NCI-H446 (cell line): Measurements from ENCODE around the gene CXorf38.

ENCODE experiments used
- DNase-seq, 2 experiments: peaks; one replicate each; lab custom pipeline; 2025; lab: John Stamatoyannopoulos, UW

The CXorf38 gene, protein sequence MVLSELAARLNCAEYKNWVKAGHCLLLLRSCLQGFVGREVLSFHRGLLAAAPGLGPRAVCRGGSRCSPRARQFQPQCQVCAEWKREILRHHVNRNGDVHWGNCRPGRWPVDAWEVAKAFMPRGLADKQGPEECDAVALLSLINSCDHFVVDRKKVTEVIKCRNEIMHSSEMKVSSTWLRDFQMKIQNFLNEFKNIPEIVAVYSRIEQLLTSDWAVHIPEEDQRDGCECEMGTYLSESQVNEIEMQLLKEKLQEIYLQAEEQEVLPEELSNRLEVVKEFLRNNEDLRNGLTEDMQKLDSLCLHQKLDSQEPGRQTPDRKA

DNA sequence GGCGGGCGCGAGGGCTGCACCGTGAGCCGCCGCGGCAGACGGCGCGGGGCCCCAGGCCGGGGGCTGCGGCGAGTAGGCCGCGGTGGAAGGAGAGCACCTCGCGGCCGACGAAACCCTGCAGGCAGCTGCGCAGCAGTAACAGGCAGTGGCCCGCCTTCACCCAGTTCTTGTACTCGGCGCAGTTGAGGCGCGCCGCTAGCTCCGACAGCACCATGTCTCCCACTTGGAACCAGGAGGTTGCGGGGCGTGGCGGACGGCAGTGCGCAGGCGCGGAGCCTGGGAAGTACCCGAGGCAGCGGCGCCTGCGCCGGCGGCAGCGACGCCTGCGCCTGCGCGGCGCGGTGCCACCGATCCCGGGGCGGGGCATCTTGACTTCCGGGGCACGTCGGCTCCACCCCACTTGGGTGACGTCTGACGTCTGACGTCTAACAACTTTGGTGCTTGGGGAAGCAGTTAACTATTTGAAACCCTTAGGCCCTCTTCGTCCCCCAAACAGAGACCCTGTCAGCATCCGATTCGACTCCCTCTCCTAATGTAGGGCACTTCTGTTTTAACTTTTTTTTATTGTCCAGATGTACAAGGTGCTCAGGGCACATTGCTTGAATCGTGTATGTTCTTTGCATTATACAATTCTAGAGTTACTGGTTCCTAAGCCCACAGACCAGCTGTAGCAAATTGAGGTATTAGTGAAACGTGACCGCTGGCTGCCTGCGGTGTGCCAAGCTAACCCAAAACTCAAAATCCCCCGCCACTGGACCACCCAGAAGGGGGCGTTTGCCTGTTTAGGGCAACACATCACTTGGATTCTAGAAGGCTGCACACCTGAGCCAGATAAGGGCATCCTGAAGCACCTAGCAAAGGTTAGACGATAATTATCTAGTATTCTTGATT is at the start of gene CXorf38:
TSS of gene CXorf38 (minus strand) at position 255 of the 891 bp plus-strand sequence. CDS start at position 214, 41 bp downstream.
- peak; percentile 54 to 90 for DNase-seq

DNA sequence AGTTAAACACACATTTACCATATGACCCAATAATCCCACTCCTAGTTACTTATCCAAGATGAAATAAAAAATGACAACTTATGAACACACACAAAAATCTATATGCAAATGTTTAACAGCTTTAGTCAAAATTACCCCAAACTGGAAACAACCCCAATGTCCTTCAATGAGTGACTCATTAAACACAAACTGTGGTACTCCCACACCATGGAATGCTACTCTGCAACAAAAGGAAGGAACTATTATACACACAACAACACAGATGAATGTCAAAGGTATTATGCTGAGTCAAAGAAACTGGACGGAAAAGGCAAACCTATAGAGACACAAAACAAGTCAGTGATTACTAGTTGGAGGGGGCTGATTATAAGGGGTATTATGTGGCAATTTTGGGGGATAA is 47.4 kb upstream of the CXorf38 start:
- no peak for DNase-seq

DNA sequence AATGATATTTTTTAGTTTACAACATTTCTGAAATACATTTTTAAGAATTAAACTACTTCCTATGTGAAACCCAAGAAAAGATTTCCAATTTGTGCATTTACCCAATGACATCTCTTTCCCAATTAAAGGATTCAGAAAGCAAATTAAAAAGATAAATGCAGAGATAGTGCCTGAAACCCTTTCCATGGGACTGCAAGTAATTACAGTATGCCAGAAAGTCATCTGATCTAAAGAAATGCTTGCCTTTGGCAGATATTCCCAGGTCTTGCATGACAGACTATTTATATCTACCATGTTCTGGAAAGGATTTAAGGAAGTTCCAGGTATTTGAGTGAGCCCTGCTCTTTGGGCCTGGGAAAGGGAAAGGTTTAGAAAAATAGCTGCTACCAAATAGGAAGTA is 41.6 kb upstream of the CXorf38 start:
- no peak for DNase-seq

DNA sequence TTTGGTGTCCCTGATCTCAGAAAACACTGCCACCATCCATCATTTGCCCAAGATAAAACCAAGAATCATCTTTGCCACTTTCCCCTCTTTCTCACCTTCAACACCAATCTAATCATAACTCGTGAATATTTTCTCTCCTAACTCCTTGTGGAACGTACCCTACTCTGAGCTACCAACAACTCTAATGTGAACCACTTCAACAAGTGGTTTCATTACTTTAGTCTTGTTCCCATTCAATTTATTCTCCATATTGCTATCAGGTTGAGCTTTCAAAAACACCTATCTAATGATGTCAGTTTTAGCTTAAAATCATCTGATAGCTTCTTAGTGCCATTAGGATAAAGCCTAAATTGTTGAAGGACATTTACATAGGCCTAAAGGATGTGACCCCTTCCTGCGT is 39.8 kb upstream of the CXorf38 start:
- no peak for DNase-seq

DNA sequence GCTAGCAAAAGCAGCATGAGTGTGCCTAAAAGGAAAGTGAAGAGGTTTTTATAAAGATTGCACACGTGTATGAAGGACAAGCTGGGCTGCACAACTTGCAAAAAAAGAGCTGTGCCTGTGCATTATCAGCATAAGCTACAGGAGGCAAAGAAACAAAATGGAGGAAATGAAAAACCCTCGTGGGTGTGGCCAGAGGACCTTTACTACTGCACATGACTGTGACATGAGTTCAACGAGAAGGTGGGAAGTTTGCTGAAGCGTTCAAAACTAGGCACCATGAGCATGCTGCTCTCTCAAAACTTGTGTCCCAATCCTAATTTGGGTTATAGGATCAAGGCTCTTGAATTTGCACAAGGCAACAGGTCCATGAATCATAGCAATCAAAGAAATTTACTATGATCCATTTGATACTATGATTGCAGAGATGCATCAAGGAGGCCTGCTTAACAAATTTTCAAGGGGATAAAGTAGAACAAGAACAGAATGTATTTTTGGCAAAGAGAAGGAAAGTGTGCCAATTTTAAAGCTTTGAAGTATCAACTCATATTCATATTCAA is 38.1 kb upstream of the CXorf38 start:
- no peak for DNase-seq

DNA sequence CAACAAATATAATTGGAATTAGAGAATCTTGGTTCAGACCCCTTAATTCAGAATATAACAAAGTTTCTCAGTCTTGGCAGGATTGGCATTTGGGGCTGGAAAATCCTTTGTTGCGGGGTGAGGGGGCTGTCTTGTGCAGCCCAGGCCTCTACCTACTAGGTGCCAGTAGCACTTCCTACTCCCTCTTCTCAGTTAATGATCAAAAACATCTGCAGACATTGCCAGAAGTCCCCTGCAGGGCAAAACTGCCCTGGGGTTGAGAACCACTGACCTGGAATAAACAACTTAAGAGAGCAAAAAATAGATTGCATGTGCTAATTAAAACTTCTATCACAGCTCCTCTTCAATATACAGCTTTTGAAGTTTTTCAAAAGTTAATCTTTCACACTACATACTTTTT is 36.7 kb upstream of the CXorf38 start:
- DNase-seq, result no peak

DNA sequence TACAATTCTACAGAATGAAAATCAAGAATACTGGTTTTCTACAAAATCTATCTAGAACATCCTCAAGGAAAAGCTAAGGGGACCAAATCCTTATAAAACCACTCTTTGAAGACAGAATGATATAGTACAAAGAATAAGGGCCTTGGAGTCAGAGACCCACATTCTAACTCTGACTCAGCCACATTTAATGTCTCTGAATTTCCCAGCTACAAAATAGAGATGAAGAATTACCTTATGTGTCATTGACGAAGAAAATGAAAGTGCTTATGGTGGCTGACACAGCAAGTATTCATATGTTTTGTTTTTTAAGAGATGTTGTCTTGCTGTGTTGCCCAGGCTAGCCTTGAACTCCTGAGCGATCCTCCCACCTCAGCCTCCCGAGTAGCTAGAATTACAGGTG is 35.9 kb upstream of the CXorf38 start:
- no peak for DNase-seq

DNA sequence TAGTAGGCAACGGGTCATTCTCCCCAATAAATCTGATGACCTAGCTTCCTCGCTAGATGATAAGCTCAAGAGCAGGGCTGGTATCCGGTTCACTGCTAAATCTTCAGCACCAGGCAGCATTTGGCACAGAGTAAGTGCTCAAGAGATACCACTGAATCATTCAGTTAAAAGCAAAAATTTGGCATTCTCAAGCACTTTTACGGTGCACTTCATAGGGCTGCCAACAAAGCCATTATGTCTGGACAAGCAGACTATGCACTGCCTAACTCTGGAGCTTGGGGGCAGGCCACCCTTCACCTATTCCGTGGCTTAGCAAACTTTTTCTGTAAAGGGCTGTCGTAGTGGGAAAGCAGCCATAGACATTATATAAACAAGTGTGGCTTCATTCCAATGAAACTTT is 23.8 kb upstream of the CXorf38 start:
- peak in 1 of 2 experiments; percentile 30 for DNase-seq

DNA sequence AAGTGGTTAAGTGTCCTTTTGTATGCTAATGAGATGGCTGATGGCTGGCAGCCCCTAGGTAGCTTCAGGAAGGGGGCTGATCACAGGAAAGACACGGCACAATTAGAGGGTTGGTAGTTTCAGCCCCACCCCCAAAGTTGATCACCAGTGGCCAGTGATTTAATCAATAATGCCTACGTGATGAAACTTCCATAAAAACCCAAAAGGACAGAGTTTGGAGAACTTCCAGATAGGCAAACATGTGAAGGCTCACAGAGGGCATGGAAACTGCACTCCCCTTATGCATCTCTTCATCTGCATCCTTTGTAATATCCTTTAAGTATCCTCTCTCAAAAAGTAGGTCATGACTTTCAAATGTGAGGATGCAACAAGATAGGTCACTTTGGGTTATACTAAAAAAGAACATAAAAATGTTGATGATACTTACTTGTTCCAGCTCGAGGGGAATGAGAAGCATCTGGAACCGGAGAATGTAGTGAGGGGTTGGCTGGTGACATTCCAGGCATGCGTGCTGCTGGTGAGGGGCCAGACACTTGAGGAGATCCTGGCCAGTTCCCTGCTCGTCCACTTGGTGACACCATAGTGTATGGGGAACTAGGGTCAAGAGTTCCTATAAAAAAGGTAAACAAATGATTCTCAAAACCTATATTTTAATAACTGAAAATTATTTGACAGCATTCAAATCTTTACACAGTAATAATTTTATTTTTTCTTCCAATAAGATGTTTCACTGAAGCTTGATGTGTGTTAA is 16.7 kb upstream of the CXorf38 start:
- no peak for DNase-seq

DNA sequence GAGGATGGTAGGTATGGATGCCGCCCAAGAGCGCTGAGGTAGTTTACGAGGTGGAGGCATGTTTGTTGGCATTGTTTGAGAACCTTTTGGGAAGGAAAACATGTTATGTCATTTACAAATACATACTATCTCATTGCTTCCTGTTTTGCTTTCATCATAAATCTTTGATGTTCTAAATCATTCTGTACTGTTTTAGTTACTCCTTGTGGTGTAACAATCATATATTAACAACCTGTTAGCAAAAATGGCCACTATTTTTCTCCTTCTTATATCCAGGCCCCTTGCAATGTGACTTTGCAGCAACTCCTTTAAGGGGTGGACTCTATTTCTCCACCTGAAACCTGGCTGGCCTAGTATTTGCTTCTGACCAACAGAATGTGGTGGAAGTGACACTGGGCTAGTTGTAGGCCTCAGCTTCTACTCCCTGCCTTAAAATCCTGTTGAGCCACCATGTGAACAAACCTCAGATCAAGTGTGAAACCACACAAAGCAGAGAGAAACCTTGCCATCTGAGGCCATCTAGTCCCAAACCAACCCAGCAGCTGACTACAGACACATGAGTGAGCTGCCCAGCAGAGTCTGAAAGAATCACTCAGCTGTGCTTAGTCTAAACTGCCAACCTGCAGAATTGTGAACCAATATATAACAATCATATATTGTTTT is 15.8 kb upstream of the CXorf38 start:
- DNase-seq, result no peak

DNA sequence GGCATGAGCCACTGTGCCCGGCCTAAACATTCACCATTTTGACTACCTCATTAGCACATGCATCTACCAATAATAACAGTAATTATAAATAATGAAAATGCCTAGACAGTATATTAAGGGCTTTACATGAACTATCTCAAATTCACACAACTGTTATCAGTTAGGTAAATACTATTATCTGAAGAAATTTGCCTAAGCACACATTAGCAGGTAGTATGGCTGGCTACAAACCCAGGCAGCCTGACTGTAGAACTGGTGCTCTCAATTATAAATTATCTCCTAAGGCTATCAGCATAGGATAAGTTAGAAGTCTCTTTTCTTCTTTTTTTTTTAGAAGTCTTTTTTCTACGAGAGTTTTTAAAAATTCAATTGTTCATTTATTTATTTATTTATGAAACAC is 14.1 kb upstream of the CXorf38 start:
- no peak for DNase-seq

DNA sequence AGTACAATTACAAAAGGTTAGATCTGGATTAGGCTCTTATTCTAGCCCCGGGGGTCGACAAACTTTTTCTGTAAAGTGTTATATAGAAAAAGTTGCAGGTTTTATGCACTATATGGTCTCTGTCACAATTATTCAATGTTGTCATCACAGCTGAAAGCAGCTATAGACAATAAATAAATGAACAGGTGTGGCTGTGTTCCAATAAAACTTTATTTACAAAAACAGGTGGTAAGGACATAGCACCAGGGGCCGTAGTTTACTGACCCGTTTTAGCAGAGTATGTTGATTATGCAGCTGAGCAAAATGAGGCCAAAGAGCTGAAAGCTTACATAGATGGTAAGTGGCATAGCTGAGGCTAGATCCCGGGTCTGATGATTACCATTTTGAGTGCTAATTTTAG is 13.0 kb upstream of the CXorf38 start:
- no peak for DNase-seq

DNA sequence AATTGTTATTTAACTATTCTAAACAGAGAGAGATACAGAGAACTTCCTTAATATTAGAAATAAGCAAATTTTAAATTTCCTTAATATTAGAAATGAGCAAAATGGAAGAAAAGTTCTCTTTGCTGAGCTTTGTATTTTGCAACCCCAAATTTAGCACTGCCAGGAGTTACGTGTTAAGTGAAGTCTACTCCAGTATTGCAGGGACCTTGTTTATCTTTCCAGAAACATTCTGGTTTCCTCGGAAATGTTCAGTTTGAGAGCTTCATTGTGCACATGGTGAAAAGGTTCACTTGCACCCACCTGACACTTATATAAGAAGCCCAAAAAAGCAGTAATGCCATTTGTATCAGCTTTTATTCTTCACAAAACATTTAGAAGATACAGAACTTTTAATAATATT is 6.2 kb upstream of the CXorf38 start:
- no peak for DNase-seq

DNA sequence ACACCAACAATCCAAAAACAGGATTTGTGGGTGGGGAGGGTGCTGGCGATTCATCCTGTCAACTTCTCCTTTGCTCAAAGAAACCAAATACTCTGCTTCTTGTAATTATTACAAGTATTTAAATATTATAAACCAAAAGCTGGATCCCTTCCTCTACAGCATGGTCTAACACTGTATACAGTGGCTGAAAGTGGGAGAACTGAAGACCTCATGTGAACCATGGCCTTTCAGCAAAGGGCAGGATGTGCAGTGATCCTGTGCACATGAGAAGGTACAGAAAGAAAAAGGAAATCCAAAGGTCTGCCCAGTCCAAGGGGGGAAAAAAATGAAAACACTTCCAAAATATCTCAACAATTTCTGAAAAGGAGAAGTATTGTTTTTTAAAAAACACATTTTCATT is 5.3 kb upstream of the CXorf38 start:
- DNase-seq, result no peak

DNA sequence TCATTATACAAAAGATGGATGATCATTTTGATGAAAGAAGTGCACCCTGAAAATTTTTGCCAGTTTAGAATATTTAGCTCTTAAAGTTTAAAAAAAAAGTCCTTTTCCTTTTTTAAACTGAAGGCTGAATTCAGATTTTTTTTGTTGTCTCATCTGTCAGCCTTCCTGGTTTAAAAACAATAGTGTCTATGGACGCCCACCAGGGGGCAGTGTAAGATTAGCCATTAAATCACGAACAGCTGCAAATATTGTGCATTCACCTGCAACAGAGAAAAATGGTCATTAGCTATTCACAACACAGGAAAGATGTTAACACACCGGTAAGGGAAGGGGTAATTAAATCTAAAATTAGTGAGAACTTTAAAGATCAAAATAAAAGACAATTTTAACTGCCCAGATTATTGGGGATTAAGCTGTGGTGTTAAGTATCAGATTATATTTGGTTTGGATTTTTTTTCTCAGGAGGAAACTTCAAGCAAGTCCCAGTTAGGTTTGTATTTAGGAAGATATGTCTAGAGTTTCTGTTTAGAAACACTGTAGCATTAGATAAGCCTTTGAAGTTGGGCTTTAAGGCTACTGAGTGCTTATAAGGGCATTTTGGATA is 4.4 kb upstream of the CXorf38 start:
- DNase-seq, result peak; percentile 53 to 65

DNA sequence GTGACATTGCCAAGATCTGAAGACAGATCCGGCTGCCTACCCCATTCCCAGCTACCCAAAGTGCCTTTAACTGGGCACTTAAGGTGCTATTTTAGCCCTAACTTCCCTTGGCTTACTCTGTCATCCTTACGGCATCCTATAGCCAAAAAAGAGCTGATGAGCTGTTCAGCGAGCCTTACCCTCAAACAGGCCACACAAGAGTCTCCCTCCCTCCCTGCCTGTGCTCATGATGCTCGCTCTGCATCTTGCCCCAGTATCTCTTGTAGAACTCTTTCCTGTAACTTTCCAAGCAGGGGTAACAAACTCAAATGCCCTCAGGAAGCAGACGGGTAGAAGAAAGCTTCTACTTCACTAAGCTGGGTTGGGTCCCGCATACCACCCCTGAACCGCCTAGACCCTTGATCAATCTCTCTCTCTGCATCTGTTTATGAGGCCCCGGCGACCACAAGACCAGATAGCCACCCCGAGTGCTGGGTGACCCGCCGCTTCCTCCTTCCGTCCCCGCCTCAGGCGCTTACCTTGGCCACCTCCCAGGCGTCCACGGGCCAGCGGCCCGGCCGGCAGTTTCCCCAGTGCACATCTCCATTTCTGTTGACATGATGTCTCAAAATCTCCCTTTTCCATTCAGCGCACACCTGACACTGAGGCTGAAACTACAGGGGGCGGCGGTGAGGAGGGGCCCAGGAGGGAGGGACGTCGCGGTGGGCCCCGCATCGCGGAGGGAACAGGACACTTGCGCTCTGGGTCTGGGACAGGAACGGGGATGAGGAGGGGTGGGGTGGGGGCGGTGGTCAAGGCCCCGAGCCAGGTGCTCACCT is 663 bp downstream of the CXorf38 start:
- DNase-seq, result no peak

DNA sequence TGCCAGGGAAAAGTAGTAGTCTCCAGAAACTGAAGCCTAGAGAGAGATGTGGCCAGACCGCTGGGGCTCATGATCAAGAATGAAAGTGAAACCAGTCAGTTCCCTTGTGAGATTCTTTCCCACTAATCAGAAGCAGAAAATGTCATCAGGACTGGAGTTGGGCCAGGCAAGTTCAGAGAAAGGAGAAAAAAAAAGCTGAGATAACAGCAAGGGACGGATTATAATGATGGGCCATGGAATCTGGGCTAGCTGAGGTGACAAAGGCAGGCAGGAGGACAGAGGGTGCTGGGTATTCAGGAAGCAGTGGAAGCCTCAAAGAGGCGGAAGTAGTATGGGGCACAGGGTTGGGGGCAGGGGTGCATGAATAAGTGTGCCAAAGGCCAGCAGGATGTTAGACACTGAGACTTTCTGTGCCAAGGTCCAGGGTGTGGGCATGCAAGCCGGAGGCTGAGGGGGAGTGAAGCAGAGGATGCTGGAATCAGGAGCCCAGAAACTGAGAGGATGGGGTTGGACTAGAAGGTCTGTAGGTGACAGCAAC is 2.5 kb downstream of the CXorf38 start:
- DNase-seq, result no peak

DNA sequence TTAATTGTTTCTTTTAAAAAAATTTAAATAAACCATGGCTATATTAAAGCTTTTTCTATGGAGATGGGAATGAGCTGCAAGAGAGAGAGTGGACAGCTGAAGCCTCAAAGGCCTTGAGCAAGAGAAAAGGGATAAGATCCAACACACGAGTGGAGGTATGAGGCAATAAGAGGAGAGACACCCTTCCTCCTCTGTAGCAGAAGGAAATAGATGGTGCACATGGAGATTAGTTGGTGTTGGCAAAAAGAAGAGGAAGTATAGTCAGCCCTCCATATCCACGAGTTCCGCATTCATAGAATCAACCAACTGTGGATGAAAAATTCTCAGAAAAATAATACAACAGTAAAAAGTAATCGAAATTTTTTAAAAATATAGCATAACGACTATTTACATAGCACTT is 3.2 kb downstream of the CXorf38 start:
- no peak for DNase-seq

DNA sequence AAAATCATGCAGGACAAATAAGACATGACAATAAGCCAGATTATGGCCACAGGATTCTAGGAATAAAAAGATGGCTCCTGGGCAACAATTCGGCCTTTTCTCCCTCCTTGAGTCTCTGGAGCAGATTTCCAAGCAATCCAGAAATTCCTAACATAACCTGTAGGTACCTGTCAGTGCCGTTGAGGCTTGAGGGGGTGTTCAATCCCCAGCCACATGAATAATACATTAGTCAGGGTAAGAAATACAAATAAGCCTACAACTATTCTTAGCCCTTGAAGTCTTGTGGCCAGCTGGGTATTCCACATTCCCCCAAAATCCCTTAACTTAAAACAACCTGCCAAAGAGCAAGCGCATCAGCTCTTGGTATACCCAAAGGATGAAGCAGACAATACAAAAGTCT is 9.7 kb downstream of the CXorf38 start:
- DNase-seq, result no peak

DNA sequence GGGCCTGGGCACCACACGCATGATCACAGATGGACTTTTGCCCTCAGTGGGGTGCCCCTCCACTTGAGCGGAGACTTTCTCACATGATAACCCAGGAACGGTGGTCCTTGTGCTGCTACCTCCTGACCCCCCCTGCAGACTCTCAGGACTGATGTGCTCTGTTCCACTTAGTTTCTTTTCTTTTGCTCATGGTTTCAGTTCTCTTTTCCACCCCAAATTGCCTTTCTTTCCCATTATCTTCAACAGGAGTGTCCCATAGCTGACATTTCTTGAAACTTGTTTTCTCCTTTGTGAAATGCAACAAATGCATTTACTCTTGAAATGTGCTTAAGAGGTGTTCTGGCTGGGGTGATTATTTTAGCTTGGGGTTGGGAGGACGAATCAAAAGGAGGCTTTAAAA is 15.2 kb downstream of the CXorf38 start:
- DNase-seq, result no peak
